NB4 (cell line): Measurements from ENCODE around the gene ATG101.

Experiments
- POLR2A ChIP-seq: IDR thresholded peaks from 2 replicates; pipeline ENCODE4 v1.6.1; 2011; ENCODE audit warnings: mild to moderate bottlenecking; ENCODE audit not compliant: insufficient read length; ENCODE audit errors: extremely low read depth
- TF ChIP-seq, protein P1 (sequence below): IDR thresholded peaks from one replicate; pipeline ENCODE4 v1.5.1; 2012; ENCODE audit warnings: low read depth, low read length

DNA sequence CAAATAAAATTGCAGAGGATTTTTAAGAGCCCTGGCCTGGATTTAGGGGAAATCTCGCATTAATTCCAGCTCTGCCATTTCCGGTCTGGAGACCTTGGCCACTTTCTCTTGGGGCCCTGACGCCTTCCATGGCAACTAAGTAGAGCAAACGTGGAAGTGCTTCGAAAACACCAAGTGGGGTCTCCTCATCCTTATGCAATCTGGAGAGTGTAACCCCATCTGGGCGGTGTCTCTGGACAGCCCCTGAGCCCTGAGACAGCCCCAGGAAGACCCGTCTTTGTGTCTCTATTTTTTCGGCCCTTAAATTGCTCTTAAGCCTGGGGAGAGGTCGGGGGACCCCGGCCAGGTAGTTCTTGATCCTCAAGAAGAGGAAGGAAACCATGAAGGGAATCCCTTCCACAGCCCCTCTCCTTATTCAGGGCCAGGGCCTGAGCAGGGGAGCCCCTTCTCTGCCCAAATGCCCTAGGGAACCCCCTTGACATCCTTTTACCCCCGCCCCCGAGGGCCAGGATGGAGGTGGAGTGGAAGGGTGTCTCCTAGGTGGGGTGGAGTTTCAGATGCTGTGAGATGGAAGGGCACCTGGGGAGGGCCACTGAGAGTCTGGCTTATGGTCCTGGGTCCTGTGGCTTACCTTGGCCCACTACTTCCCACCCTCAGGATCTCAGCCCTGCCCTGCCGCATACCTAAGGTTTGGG is 36.2 kb upstream of the ATG101 start:
- TF ChIP-seq, protein P1, sequence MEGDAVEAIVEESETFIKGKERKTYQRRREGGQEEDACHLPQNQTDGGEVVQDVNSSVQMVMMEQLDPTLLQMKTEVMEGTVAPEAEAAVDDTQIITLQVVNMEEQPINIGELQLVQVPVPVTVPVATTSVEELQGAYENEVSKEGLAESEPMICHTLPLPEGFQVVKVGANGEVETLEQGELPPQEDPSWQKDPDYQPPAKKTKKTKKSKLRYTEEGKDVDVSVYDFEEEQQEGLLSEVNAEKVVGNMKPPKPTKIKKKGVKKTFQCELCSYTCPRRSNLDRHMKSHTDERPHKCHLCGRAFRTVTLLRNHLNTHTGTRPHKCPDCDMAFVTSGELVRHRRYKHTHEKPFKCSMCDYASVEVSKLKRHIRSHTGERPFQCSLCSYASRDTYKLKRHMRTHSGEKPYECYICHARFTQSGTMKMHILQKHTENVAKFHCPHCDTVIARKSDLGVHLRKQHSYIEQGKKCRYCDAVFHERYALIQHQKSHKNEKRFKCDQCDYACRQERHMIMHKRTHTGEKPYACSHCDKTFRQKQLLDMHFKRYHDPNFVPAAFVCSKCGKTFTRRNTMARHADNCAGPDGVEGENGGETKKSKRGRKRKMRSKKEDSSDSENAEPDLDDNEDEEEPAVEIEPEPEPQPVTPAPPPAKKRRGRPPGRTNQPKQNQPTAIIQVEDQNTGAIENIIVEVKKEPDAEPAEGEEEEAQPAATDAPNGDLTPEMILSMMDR = no peak
- TF ChIP-seq POLR2A = no peak
